Endothelial cell of umbilical vein (primary cell): ENCODE results near the gene RRM2.

ENCODE experiments used
- CTCF ChIP-seq, 2 donors: IDR thresholded peaks; 1 replicate in 1 of 2; 2 replicates in 1 of 2; pipeline ENCODE4 v1.5.1; 2011; ENCODE audit warnings: low read length in 2 of 2, mild to moderate bottlenecking in 2 of 2, moderate library complexity in 2 of 2, control low read depth in 1 of 2, inconsistent platforms in 1 of 2, low read depth in 1 of 2; ENCODE audit not compliant: insufficient read depth in 1 of 2; ENCODE audit errors: extremely low read depth in 1 of 2
- EZH2 ChIP-seq: IDR thresholded peaks from 2 replicates; pipeline ENCODE4 v1.6.1; 2012; ENCODE audit warnings: borderline replicate concordance, low read depth, mild to moderate bottlenecking, moderate library complexity, low read length, inconsistent platforms; ENCODE audit not compliant: severe bottlenecking

- TF ChIP-seq CTCF (IDR thresholded peaks at IDR 0.05; ENCODE audit: extremely low read depth in 1 of 2, insufficient read depth in 1 of 2, low read depth in 1 of 2, low read length in 2 of 2) (no peak), EZH2 (no peak)
Observed at GRCh38 chr2:10139536-10139935, 17.0 kb downstream of the RRM2 start.
